Gastrocnemius medialis (tissue), 4 donors: ENCODE data around the gene MED6. TPM values are rescaled to one million over a fixed set of nuclear protein-coding genes. Genes with fewer than 3 reads are reported as not detected.

ENCODE experiments used
- ATAC-seq, 2 donors: fragments of 150-250 bp; one replicate each; pipeline ENCODE4 v1.9.1; 2016
- DNase-seq, 2 donors: peaks; one replicate each; pipeline ENCODE4 v3.0.0-alpha.2; 2019
- H3K27ac ChIP-seq, 4 donors: fragments of 200-600 bp; sonication (generic); 1 replicate in 1 of 4; 2 replicates in 3 of 4; pipeline ENCODE4 v1.5.1; 2016 to 2018; ENCODE audit warnings: mild to moderate bottlenecking in 2 of 4, moderate library complexity in 1 of 4
- H3K27me3 ChIP-seq, 3 donors: fragments of 200-600 bp; sonication (generic) in 2 of 3; 1 replicate in 1 of 3; 2 replicates in 2 of 3; pipeline versions ENCODE4 v1.5.1 to v1.6.0; 2016 to 2019; ENCODE audit warnings: mild to moderate bottlenecking in 1 of 3, moderate library complexity in 1 of 3
- H3K36me3 ChIP-seq, 2 donors: fragments of 200-600 bp; sonication (generic) in 1 of 2; one replicate each; pipeline ENCODE4 v1.5.1; 2017 to 2018
- H3K4me1 ChIP-seq, 2 donors: fragments of 200-600 bp; sonication (generic) in 1 of 2; one replicate each; pipeline ENCODE4 v1.5.1; 2016 to 2017; ENCODE audit warnings: mild to moderate bottlenecking in 2 of 2
- H3K4me3 ChIP-seq, 4 donors: fragments of 200-600 bp; sonication (generic) in 3 of 4; 1 replicate in 1 of 4; 2 replicates in 3 of 4; pipeline ENCODE4 v1.5.1; 2016 to 2019; ENCODE audit warnings: mild to moderate bottlenecking in 2 of 4
- H3K9me3 ChIP-seq, 3 donors: fragments of 200-600 bp; sonication (generic) in 2 of 3; 1 replicate in 1 of 3; 2 replicates in 2 of 3; pipeline ENCODE4 v1.5.1; 2016 to 2019
- CTCF ChIP-seq, 5 experiments: fragments of 450-650 bp in 3 of 5; fragments of 200-600 bp in 2 of 5; sonication (generic) in 2 of 5; IDR thresholded peaks in 4 of 5; conservative IDR thresholded peaks in 1 of 5; 1 replicate in 4 of 5; 2 replicates in 1 of 5; pipeline ENCODE4 v1.5.1; 2016 to 2019; ENCODE audit warnings: antibody characterized with exemption in 5 of 5, mild to moderate bottlenecking in 3 of 5, moderate library complexity in 3 of 5
- POLR2A ChIP-seq, 2 donors: fragments of 450-650 bp; IDR thresholded peaks; one replicate each; pipeline ENCODE4 v1.6.1; 2017; ENCODE audit warnings: antibody characterized with exemption in 2 of 2, mild to moderate bottlenecking in 2 of 2, moderate library complexity in 2 of 2
- in situ Hi-C, 4 donors: fragments of 200-750 bp; cut with MboI; loops; one replicate each; pipeline versions ENCODE4 v1.15.0 to v1.8.0; 2017; ENCODE audit warnings: low sequenced_read_pairs in 4 of 4
- intact Hi-C: fragments of 100-400 bp; cut with DNase I; formaldehyde crosslinking; loops from one replicate; pipeline ENCODE4 v1.15.1; 2023; ENCODE audit warnings: low total_unique reads
- total RNA-seq, 4 donors: library from RNA; depleted of rRNA; stranded (reverse); fragments of >200 nt; gene quantifications; one replicate each; pipeline versions ENCODE4 v1.1.0 to v1.2.3, GENCODE V29; 2016

Gene MED6
- total RNA-seq, 4 donors from 2014 or later, result 13.9 to 25.0 (median 20.2) TPM

GRCh38 chr14:70599345-70599744, 1.1 kb downstream of the MED6 start:
- DNase-seq (no peak), ATAC-seq (no peak)
- Histone ChIP-seq H3K4me1 (peaks cover 15 to 18% of the 10 kb centered on the region in 2 donors), H3K27me3 (no peaks in the 10 kb centered on the region), H3K36me3 (peaks cover 0 to 27% of the 10 kb centered on the region in 2 donors), H3K9me3 (no peaks in the 10 kb centered on the region), H3K27ac (no peak overlapping the region), H3K4me3 (peak overlapping the region; percentile 77 to 98 (median 92))
- in situ Hi-C loops, result no loop called here
- TF ChIP-seq CTCF (IDR thresholded peaks at IDR 0.05 in 4 of 5, conservative IDR thresholded peaks at IDR 0.05 in 1 of 5) (no peak), POLR2A (IDR thresholded peaks at IDR 0.05) (no peak)
- intact Hi-C loops, result no loop called here

DNA sequence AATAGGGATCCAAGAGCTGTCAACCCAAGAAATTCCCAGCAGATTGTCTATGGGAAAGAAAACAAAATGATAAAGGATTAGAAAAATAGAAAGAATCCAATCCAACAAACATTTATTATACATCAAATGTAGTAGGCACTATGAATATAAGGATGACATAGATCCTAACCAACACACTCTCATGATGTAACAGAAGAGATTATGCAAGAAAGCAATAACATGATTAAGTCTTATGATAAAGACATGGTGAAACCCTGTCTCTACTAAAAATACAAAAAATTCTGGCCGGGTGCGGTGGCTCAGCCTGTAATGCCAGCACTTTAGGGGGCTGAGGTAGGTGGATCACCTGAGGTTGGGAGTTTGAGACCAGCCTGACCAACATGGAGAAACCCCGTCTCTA, 2.7 kb downstream of the MED6 start:
- TF ChIP-seq CTCF (IDR thresholded peaks at IDR 0.05 in 4 of 5, conservative IDR thresholded peaks at IDR 0.05 in 1 of 5), result no peak
- TF ChIP-seq POLR2A (IDR thresholded peaks at IDR 0.05), result no peak
- Histone ChIP-seq H3K27ac (no peak overlapping the region), H3K9me3 (no peaks in the 10 kb centered on the region), H3K4me1 (peaks cover 15 to 18% of the 10 kb centered on the region in 2 donors), H3K27me3 (no peaks in the 10 kb centered on the region), H3K4me3 (no peak overlapping the region), H3K36me3 (peaks cover 0 to 42% of the 10 kb centered on the region in 2 donors)
- in situ Hi-C loops, result no loop called here
- DNase-seq, result no peak
- ATAC-seq, result no peak
- intact Hi-C loops, result no loop called here

GRCh38 chr14:70595443-70596185, 4.8 kb downstream of the MED6 start:
- ATAC-seq (no peak), DNase-seq (no peak)
- H3K27ac ChIP-seq, result no peak overlapping the region
- H3K4me3 ChIP-seq, result no peak overlapping the region
- peaks cover 1 to 61% of the 10 kb centered on the region in 2 donors for H3K36me3 ChIP-seq
- intact Hi-C loops (no loop called here), in situ Hi-C loops (no loop called here)
- no peaks in the 10 kb centered on the region for H3K27me3 ChIP-seq
- no peaks in the 10 kb centered on the region for H3K9me3 ChIP-seq
- peaks cover 11 to 18% of the 10 kb centered on the region in 2 donors for H3K4me1 ChIP-seq
- TF ChIP-seq CTCF (IDR thresholded peaks at IDR 0.05 in 4 of 5, conservative IDR thresholded peaks at IDR 0.05 in 1 of 5) (no peak), POLR2A (IDR thresholded peaks at IDR 0.05) (no peak)

DNA sequence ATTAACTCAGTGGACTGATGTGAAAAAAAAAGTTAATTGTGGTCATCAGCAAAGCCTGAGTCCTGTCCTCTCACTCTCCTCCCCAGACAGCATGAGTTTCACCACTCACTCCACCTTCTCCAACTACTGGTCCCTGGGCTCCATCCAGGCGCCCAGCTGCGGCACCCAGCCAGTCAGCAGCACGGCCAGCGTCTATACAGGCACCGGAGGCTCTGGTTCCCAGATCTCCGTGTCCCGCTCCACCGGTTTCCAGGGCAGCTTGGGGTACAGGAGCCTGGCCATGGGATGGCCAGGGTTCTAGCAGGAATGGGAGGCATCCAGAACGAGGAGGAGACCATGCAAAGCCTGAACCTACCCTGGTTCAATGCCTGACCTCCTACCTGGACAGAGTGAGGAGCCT, 6.0 kb downstream of the MED6 start:
- ATAC-seq, result no peak

More for the DNA sequence above, 6.0 kb downstream of the MED6 start:
- Histone ChIP-seq H3K4me3 (no peak overlapping the region), H3K36me3 (peaks cover 6 to 72% of the 10 kb centered on the region in 2 donors), H3K27ac (no peak overlapping the region), H3K4me1 (peaks cover 9 to 13% of the 10 kb centered on the region in 2 donors), H3K27me3 (no peaks in the 10 kb centered on the region), H3K9me3 (no peaks in the 10 kb centered on the region)
- in situ Hi-C loops, result no loop called here
- no peak for DNase-seq
- TF ChIP-seq CTCF (IDR thresholded peaks at IDR 0.05 in 4 of 5, conservative IDR thresholded peaks at IDR 0.05 in 1 of 5) (no peak), POLR2A (IDR thresholded peaks at IDR 0.05) (no peak)
- intact Hi-C loops, result no loop called here
